Endothelial cell (in vitro differentiated cells): ENCODE data around the gene TTC9B. TPM values are rescaled to one million over a fixed set of nuclear protein-coding genes. Genes with fewer than 3 reads are reported as not detected.

Source experiments
- DNase-seq: peaks from one replicate; pipeline ENCODE4 v3.0.0; 2021; ENCODE audit warnings: low spot score
- H3K27ac Mint-ChIP-seq: one replicate; pipeline ENCODE4 v1.8.0; 2021; ENCODE audit warnings: mixed read lengths, inconsistent platforms; ENCODE audit not compliant: unreplicated experiment
- H3K27me3 Mint-ChIP-seq: one replicate; pipeline ENCODE4 v1.8.0; 2021; ENCODE audit warnings: mild to moderate bottlenecking, moderate library complexity, mixed read lengths, inconsistent platforms; ENCODE audit not compliant: unreplicated experiment
- H3K36me3 Mint-ChIP-seq: one replicate; pipeline ENCODE4 v1.8.0; 2021; ENCODE audit warnings: mild to moderate bottlenecking, low read depth, mixed read lengths, inconsistent platforms; ENCODE audit not compliant: unreplicated experiment
- H3K4me1 Mint-ChIP-seq: one replicate; pipeline ENCODE4 v1.8.0; 2021; ENCODE audit warnings: mild to moderate bottlenecking, mixed read lengths, inconsistent platforms; ENCODE audit not compliant: unreplicated experiment
- H3K4me3 Mint-ChIP-seq: one replicate; pipeline ENCODE4 v1.8.0; 2021; ENCODE audit warnings: mild to moderate bottlenecking, mixed read lengths, inconsistent platforms; ENCODE audit not compliant: unreplicated experiment
- H3K9me3 Mint-ChIP-seq: one replicate; pipeline ENCODE4 v1.8.0; 2021; ENCODE audit warnings: mixed read lengths, inconsistent platforms; ENCODE audit not compliant: unreplicated experiment
- CTCF ChIP-seq: fragments of 200-600 bp; sonication (generic); IDR thresholded peaks from one replicate; pipeline ENCODE4 v1.5.0; 2021; ENCODE audit warnings: antibody characterized with exemption; ENCODE audit not compliant: unreplicated experiment
- total RNA-seq: library from RNA; stranded (reverse); fragmentation: NEBNext Ultra II Directional; extraction: Animal tissue kit (Norgen Biotek cat#: 25700); gene quantifications from one replicate; pipeline ENCODE4 v1.2.1, GENCODE V29; 2021; ENCODE audit not compliant: unreplicated experiment

The TTC9B gene
- total RNA-seq, 1 donor from 2014 or later = 1.1 TPM

GRCh38 chr19:40236366-40236765 is 18.2 kb upstream of the TTC9B start:
- Mint-ChIP-seq H3K4me1 (peaks cover 7% of the 10 kb centered on the region), H3K4me3 (no peak overlapping the region), H3K9me3 (no peaks in the 10 kb centered on the region), H3K27me3 (peaks cover 5% of the 10 kb centered on the region), H3K36me3 (peaks cover 20% of the 10 kb centered on the region), H3K27ac (no peak overlapping the region)
- no peak for DNase-seq
- no peak for TF ChIP-seq CTCF

- H3K27ac Mint-ChIP-seq = no peak overlapping the region
These were observed 17.8 kb upstream of the TTC9B start for GRCh38 chr19:40236026-40236355.

GRCh38 chr19:40235238-40236025 is 17.2 kb upstream of the TTC9B start:
- Mint-ChIP-seq H3K9me3 (no peaks in the 10 kb centered on the region), H3K4me1 (peaks cover 11% of the 10 kb centered on the region), H3K36me3 (peaks cover 16% of the 10 kb centered on the region), H3K4me3 (no peak overlapping the region), H3K27ac (no peak overlapping the region), H3K27me3 (peaks cover 10% of the 10 kb centered on the region)
- no peak for TF ChIP-seq CTCF
- DNase-seq = no peak

More at GRCh38 chr19:40236026-40236355, 17.8 kb upstream of the TTC9B start:
- Mint-ChIP-seq H3K4me1 (peaks cover 9% of the 10 kb centered on the region), H3K27me3 (peaks cover 9% of the 10 kb centered on the region), H3K4me3 (no peak overlapping the region), H3K9me3 (no peaks in the 10 kb centered on the region), H3K36me3 (peaks cover 17% of the 10 kb centered on the region)
- DNase-seq = no peak
- no peak for TF ChIP-seq CTCF

GRCh38 chr19:40234429-40235237 is 16.4 kb upstream of the TTC9B start:
- Mint-ChIP-seq H3K4me1 (peaks cover 11% of the 10 kb centered on the region), H3K27me3 (peaks cover 10% of the 10 kb centered on the region)

More at GRCh38 chr19:40234429-40235237, 16.4 kb upstream of the TTC9B start:
- no peak for DNase-seq
- no peaks in the 10 kb centered on the region for H3K9me3 Mint-ChIP-seq
- TF ChIP-seq CTCF = no peak
- H3K27ac Mint-ChIP-seq = no peak overlapping the region
- H3K4me3 Mint-ChIP-seq = no peak overlapping the region
- H3K36me3 Mint-ChIP-seq = peaks cover 16% of the 10 kb centered on the region
